HPDE6-E6E7 (cell line): ENCODE results near the gene HMX3.

ENCODE experiments used
- DNase-seq: peaks from one replicate; pipeline ENCODE4 v3.0.0; 2011; ENCODE audit warnings: missing footprints; ENCODE audit errors: extremely low spot score

The HMX3 gene

GRCh38 chr10:123134343-123134914 lies 1.3 kb upstream of the HMX3 start:
- no peak for DNase-seq

GRCh38 chr10:123134915-123135414 lies 805 bp upstream of the HMX3 start:
- DNase-seq: no peak

GRCh38 chr10:123136221-123136805 lies 543 bp downstream of the HMX3 start:
- DNase-seq: no peak

- no peak for DNase-seq
Observed at GRCh38 chr10:123136806-123137642, 1.3 kb downstream of the HMX3 start.

- no peak for DNase-seq
Observed at GRCh38 chr10:123139165-123139520, 3.4 kb downstream of the HMX3 start.

- no peak for DNase-seq
Observed at GRCh38 chr10:123139521-123140163, 3.9 kb downstream of the HMX3 start.

DNA sequence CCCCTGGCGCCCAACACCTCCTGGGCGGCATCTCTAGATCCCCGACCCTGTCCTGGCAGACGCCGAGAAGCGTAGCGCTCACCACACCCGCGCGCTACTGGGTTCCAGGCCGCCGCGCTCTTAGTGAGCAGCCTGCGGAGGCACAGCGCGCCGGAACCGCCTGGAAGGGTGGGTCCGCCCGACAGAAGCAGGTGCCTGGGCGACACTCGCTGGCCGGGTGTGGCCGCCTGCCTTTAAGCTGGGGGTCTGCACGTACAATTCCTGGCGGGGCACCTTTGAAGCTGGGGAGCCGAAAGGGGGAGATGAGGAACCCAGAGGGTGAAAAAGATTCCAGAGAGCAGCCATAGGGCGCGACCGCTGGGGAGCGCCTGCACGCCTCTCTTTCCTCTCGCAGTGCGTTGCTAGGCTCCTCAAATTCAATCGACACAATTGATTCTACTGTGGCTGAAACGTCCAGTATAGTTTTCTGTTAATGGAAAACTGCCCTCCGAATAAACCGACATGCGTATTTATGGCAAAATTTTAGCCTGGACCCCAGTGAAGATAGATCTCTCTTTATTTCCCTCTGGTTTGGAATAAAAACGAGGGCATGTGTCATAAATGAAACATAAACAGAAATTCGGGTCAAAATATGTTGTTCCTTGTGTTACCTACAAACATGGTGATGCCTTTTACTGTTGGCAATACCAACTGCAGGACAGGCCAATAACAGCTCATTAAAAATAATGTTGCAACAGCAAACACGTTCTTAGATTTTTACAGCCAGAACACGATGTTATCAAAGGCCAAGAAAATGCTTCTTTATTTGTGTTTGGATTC lies 4.6 kb downstream of the HMX3 start:
- no peak for DNase-seq

DNA sequence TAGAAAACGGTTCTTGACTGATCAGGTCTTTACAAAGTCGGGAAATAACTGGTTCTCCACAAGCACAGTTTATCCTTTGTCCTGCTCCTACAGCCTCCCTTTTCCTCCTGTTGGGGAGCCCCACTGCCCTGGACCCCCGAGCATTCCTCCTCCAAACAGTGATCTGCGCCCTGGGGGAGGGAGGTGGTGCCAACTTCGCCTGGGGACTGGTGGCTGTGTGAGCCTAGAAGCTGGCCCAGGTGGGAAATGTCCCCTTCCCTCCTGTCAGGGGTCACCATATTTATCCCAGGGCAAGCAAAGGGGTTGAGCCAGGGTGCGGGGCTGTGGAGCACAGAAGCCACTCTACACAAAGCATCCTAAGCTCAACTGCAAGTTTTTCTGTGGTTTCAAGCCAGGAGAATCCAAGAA lies 5.2 kb downstream of the HMX3 start:
- no peak for DNase-seq

DNA sequence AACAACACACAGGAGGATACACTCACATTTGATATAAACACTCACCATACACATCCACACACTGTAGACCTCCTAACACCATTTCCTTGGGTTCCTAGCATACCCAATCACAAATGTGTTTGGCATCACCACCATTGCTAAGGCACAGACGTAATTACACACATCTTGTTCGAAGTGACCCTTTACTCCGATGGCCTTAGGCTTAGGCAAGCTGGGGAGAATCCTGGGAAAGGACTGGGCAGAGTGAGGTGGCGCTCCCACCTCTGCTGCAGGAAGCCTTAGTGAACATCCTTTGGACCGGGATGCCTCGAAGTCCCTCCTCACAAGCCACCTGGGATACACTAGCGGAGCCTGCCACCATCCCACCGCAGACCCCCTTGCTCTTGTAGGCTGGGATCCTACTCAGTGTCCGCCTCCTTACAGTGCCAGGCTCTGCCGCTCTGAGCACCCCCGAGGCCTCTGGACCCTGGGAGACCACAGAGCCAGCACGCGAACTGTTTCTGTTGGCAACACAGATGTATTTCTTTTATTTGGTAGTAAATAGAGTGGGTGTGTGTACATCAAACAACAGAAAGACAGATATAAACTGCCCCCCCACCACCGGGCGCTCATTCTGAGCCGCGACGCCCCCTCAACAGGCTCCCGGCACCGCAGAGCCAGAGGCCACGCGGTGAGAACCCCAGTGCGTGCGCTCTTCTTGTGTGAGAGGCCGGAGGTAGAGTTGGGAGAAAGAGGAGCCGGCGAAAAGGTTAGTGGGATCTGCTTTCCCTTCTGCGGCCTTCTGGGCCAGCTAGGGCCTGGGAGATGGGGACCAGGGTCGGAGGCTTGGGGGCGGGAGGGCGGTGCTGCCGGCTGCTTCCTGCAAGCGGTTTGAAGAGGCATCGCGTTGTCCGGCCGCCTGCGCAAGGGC lies 6.3 kb downstream of the HMX3 start:
- DNase-seq: no peak

DNA sequence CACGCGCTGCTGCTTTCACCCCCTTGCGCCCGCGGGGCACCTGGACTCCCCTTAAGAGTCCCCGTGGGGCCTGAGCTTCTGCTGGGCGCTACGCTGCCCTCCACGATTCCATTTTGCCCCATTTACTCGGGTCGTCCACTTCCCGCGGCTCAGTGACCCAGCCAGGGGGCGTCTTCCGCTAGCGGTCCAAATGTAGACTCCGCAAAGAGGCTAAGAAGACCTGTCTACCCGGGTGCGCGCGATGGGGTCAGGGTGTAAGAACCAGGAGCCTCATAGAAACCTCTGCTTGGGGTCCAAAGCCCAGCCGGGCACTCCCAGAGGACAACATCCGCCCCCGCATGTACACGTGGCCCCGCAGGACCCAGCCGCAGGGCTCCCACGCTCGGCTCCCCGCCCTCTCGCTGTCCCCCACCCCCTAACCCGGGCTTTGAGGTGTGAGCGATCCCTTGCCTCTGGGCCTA lies 7.0 kb downstream of the HMX3 start:
- no peak for DNase-seq

DNA sequence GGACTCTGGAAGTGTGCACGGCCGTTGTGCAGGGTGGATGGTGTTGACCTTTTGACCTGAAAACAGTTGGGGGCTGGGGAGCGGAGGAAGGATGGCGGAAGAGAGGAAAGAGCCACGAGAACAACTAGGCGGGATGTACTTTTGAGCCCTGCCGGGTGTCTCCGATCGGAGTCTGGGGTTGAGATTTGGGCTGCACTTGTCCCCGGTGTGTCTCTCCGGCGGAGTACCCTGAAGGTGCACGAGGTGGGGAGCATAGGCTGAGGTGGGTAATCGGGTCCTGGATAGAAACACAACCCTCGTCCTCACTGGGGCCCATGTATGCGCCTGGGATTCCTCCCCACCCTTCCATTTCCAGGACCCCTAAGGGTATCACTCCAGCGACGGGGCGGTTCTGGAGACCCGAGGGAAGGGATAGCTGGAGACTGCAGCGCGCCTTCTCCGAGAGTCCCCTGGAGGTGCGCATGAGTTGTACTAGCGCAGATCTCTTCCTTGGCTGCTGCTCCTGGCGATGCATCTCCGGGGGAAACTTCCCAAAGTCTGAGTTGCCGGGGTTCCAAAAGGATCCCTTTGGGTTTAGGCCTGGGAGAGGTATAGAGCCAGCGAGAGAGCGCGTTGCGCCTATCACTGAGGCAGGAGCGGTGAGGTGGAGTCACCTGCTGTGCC lies 7.5 kb downstream of the HMX3 start:
- DNase-seq: no peak

DNA sequence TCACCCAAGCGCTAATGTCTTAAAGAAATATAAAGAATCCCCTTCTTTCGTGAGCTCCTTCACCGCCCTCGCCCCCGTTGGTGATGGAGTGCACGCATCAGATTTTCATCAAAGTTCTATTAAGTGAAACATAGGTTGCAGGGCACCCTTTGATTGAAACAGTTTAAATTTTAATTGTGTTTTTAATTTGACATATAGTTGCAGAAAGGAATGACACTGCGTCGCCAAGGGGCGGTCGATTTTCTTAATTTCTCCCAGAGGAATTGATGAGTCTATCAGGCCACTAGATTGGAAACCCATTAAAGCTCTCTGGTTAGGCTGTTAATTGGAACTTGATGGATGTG lies 8.0 kb downstream of the HMX3 start:
- DNase-seq: no peak

GRCh38 chr10:123144697-123145541 lies 9.1 kb downstream of the HMX3 start:
- no peak for DNase-seq

DNA sequence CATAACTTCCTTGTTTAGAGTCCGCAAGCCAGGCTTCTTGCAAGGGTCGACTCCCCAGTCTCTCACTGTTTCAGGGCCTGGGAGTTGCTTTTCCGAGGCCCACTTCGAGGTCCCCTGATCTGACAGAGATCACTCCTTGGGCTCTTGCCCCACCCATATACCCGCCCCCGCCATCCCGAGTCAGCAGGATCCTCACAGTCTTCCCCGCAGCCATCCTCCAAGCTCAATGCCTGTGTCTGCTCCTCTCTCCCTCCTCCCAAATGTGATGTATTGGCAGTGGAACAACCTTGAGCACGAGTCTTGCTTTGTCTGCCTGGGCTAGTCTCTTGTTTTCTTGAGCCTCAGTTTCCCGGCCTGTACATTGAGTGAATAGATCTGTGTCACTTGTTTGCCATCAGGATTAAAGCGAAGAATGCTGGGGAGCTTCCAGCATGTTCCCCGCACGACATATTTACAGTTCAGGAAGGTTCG lies 9.8 kb downstream of the HMX3 start:
- DNase-seq: no peak

GRCh38 chr10:123146013-123146893 lies 10.5 kb downstream of the HMX3 start:
- DNase-seq: no peak

DNA sequence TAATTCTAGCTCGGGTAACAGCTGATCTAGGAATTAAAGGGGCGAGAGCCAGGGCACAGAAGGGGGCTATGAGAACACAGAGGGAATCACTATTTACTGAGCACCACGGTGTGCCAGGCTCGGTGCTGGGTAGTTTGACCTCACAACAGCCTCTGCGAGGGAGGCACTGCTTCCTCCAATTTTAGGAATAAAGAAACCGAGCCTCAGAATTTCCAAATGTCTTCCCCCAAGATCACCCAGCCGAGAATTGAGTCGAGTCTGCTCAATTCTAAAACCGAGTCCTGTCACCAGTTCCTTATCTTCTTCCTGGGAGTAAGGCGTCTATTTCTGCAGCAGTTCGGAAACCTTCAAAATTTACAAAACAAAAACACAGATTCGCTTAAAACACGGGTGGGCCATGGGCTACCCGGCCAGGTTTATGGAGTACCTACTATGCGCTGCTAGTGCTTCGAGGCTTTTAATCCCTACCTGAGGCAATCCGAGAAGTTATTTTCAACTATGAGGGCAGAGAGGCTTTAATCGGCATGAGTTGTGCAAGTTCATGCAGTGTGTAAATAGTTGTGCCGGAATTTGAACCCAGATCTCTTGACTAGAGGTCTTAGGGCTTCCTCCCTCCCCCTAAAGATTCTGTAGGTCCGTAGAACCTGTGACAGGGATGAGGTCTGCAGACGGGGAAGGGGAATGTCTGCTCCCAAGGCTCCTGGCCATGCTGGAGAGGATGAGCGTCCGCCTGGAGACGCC lies 11.3 kb downstream of the HMX3 start:
- DNase-seq: no peak
